OCI-LY7 (cell line): ENCODE data around the gene INSC. TPM values are rescaled to one million over a fixed set of nuclear protein-coding genes. Genes with fewer than 3 reads are reported as not detected.

Experiments
- BruUV-seq: library from RNA; stranded (reverse); fragments of 400-500 nt; replicated peaks from 2 replicates; lab custom pipeline; 2021; lab: Mats Ljungman, UMichigan
- CTCF ChIA-PET: fragments of 300-600 bp; sonication (Branson Sonifier 250); formaldehyde crosslinking; loops from one replicate; lab custom pipeline; 2022; ENCODE audit warnings: antibody characterized with exemption; ENCODE audit not compliant: unreplicated experiment; lab: Charles Lee
- POLR2A ChIA-PET: fragments of 300-600 bp; sonication (Branson Sonifier 250); formaldehyde crosslinking; loops from one replicate; lab custom pipeline; 2022; ENCODE audit warnings: antibody characterized with exemption; lab: Charles Lee
- DNase-seq: peaks from one replicate; pipeline ENCODE4 v3.0.0-alpha.2; 2015; ENCODE audit warnings: low spot score
- H2AFZ ChIP-seq: fragments of 200-600 bp; sonication (generic), shearing (Covaris generic); 2 replicates; pipeline ENCODE4 v1.6.1; 2014; ENCODE audit warnings: mild to moderate bottlenecking, antibody characterized with exemption, low read length, moderate library complexity
- H3K27ac ChIP-seq: fragments of 200-600 bp; sonication (generic); 2 replicates; pipeline ENCODE4 v1.5.1; 2014; ENCODE audit warnings: mixed run types, low read depth, mild to moderate bottlenecking, moderate library complexity, low read length, inconsistent platforms; ENCODE audit not compliant: poor library complexity, severe bottlenecking
- H3K36me3 ChIP-seq: fragments of 200-600 bp; sonication (generic); 2 replicates; pipeline ENCODE4 v1.6.1; 2014; ENCODE audit warnings: mild to moderate bottlenecking, antibody characterized with exemption, low read length, moderate library complexity, mixed read lengths; ENCODE audit not compliant: insufficient read depth
- H3K4me1 ChIP-seq: fragments of 200-600 bp; sonication (generic); 2 replicates; pipeline ENCODE4 v1.5.1; 2014; ENCODE audit warnings: mild to moderate bottlenecking, low read length; ENCODE audit not compliant: insufficient read depth, poor library complexity, severe bottlenecking
- H3K4me2 ChIP-seq: fragments of 200-600 bp; sonication (generic); 2 replicates; pipeline ENCODE4 v1.6.1; 2014; ENCODE audit warnings: mild to moderate bottlenecking, low read length
- H3K4me3 ChIP-seq: fragments of 200-600 bp; sonication (generic); 2 replicates; pipeline ENCODE4 v1.5.1; 2014; ENCODE audit warnings: mild to moderate bottlenecking, low read depth, low read length; ENCODE audit not compliant: poor library complexity, severe bottlenecking
- H3K79me2 ChIP-seq: fragments of 200-600 bp; sonication (generic); 2 replicates; pipeline ENCODE4 v1.6.1; 2016; ENCODE audit warnings: low read depth, mild to moderate bottlenecking, low read length, moderate library complexity, mixed read lengths; ENCODE audit not compliant: insufficient read depth
- H3K9me2 ChIP-seq: fragments of 200-600 bp; sonication (generic); 2 replicates; pipeline ENCODE4 v1.6.1; 2016; ENCODE audit warnings: mild to moderate bottlenecking, low read length, mixed read lengths; ENCODE audit not compliant: insufficient read depth
- H3K9me3 ChIP-seq: fragments of 200-600 bp; sonication (generic); 2 replicates; pipeline ENCODE4 v1.6.1; 2014; ENCODE audit warnings: mild to moderate bottlenecking, mixed run types, low read length, mixed read lengths
- H4K20me1 ChIP-seq: fragments of 200-600 bp; sonication (generic); 2 replicates; pipeline ENCODE4 v1.6.1; 2014; ENCODE audit warnings: mild to moderate bottlenecking, antibody characterized with exemption, low read length, moderate library complexity, mixed read lengths; ENCODE audit not compliant: insufficient read depth
- EZH2phosphoT487 ChIP-seq: fragments of 200-600 bp; sonication (generic); IDR thresholded peaks from 2 replicates; pipeline ENCODE4 v1.6.1; 2018; ENCODE audit warnings: low read depth, borderline replicate concordance, mild to moderate bottlenecking, mixed run types, antibody characterized with exemption, low read length, moderate library complexity, mixed read lengths
- intact Hi-C: fragments of 100-400 bp; cut with micrococcal nuclease; formaldehyde crosslinking; loops from one replicate; pipeline ENCODE4 v1.10.0; 2022; ENCODE audit not compliant: unreplicated experiment
- total RNA-seq, 2 experiments: library from RNA; depleted of rRNA in 1 of 2; stranded (reverse); fragments of >200 nt in 1 of 2; shearing (Covaris generic) in 1 of 2; gene quantifications; 2 replicates each; pipeline ENCODE4 v1.2.3, GENCODE V29; 2014 to 2022
- TF ChIP-seq, protein P1 (sequence below): fragments of 200-600 bp; sonication (generic); conservative IDR thresholded peaks from 2 replicates; pipeline ENCODE4 v1.5.1; 2014; ENCODE audit warnings: mild to moderate bottlenecking, antibody characterized with exemption, low read length, moderate library complexity, mixed read lengths

The INSC gene
- total RNA-seq, 2 experiments from 2014 or later: not detected

DNA sequence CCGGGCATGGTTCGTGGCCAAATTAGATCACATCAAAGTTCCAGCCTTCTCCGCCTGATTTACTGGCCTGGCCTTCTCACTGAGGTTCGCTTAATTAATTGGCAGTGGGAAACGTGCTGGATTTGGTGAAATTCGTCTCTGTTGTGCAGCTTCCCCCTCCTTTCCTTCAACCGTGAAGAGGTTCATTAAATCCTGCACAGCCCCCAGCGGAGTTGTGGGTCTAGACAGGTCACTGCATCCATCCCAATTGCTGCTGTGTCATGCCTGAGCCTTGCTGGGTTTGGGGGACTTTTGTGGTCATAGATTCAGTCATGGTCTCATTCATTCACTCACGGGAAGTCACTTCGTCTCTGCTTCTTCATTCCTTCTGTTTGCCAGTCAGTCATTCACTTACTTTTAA is 90.0 kb downstream of the INSC start:
- no peaks in the 10 kb centered on the region for H3K9me3 ChIP-seq
- no peak overlapping the region for H3K27ac ChIP-seq
- intact Hi-C loops: no loop called here
- DNase-seq: no peak
- H3K79me2 ChIP-seq: no peaks in the 10 kb centered on the region
- no peak overlapping the region for H2AFZ ChIP-seq
- ChIA-PET POLR2A (no interaction called here), CTCF (no interaction called here)
- no peak overlapping the region for H3K4me3 ChIP-seq
- no TSS peak for BruUV-seq
- no peak overlapping the region for H3K4me2 ChIP-seq
- no peaks in the 10 kb centered on the region for H3K36me3 ChIP-seq
- TF ChIP-seq, protein P1, sequence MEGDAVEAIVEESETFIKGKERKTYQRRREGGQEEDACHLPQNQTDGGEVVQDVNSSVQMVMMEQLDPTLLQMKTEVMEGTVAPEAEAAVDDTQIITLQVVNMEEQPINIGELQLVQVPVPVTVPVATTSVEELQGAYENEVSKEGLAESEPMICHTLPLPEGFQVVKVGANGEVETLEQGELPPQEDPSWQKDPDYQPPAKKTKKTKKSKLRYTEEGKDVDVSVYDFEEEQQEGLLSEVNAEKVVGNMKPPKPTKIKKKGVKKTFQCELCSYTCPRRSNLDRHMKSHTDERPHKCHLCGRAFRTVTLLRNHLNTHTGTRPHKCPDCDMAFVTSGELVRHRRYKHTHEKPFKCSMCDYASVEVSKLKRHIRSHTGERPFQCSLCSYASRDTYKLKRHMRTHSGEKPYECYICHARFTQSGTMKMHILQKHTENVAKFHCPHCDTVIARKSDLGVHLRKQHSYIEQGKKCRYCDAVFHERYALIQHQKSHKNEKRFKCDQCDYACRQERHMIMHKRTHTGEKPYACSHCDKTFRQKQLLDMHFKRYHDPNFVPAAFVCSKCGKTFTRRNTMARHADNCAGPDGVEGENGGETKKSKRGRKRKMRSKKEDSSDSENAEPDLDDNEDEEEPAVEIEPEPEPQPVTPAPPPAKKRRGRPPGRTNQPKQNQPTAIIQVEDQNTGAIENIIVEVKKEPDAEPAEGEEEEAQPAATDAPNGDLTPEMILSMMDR: no peak
- no peak for TF ChIP-seq EZH2phosphoT487
- H3K4me1 ChIP-seq: no peaks in the 10 kb centered on the region
- no peaks in the 10 kb centered on the region for H3K9me2 ChIP-seq
- H4K20me1 ChIP-seq: no peaks in the 10 kb centered on the region

DNA sequence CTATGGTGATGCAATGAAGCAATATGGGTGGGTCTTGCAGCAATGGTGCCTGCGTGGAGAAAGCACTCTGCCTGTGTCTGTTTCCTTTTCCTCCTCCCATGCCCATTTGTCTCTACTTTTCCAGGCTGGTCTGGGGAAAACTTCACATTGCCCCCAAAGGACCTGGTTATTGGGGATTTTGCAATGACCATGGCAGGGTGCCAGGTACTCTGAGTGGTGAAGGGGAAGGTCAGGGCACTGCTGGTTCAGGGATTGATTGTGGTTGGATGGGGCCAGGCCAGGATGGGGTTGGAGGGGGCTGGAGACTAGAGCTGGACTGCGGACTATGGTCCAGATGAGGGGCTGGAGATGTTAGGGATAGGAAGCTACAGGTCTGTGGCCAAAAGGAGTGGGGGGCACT is 92.1 kb downstream of the INSC start:
- H3K4me2 ChIP-seq: no peak overlapping the region
- no peaks in the 10 kb centered on the region for H3K4me1 ChIP-seq
- no peaks in the 10 kb centered on the region for H3K36me3 ChIP-seq
- intact Hi-C loops: no loop called here
- H3K79me2 ChIP-seq: no peaks in the 10 kb centered on the region
- no peaks in the 10 kb centered on the region for H3K9me2 ChIP-seq
- no peak overlapping the region for H3K27ac ChIP-seq
- TF ChIP-seq, protein P1: no peak
- no peak for TF ChIP-seq EZH2phosphoT487
- BruUV-seq: no TSS peak
- H4K20me1 ChIP-seq: no peaks in the 10 kb centered on the region
- POLR2A ChIA-PET: interaction anchor here (0.6 to 1.5 kb wide), 4 partner anchors 14 to 286 kb away, joined by 3 to 6 read pairs (median 3); no protein-coding TSS in a partner anchor
- H3K4me3 ChIP-seq: no peak overlapping the region
- CTCF ChIA-PET: no interaction called here
- no peak overlapping the region for H2AFZ ChIP-seq
- DNase-seq: no peak
- no peaks in the 10 kb centered on the region for H3K9me3 ChIP-seq

- H3K27ac ChIP-seq: no peak overlapping the region
- H3K9me2 ChIP-seq: no peaks in the 10 kb centered on the region
- no peaks in the 10 kb centered on the region for H3K36me3 ChIP-seq
- peak; percentile 74 for DNase-seq
- H2AFZ ChIP-seq: no peak overlapping the region
- H3K4me2 ChIP-seq: no peak overlapping the region
- ChIA-PET CTCF (interaction anchor here (2.6 kb wide), 1 partner anchor 108 kb away, joined by 6 read pairs; no protein-coding TSS in a partner anchor), POLR2A (interaction anchor here (0.6 to 1.4 kb wide), 3 partner anchors 94 to 109 kb away, joined by 3 to 6 read pairs (median 3); partner anchors contain the start of gene INSC)
- no peaks in the 10 kb centered on the region for H3K79me2 ChIP-seq
- intact Hi-C loops: loop anchor here (1.0 to 2.0 kb wide), 3 partner anchors 107 to 420 kb away; no protein-coding TSS in a partner anchor
- TF ChIP-seq EZH2phosphoT487: no peak
- TF ChIP-seq, protein P1: peak; percentile 87
- no peak overlapping the region for H3K4me3 ChIP-seq
- no peaks in the 10 kb centered on the region for H4K20me1 ChIP-seq
- BruUV-seq: no TSS peak
- H3K4me1 ChIP-seq: no peaks in the 10 kb centered on the region
- H3K9me3 ChIP-seq: no peaks in the 10 kb centered on the region
Observed at GRCh38 chr11:15208378-15209222, 93.9 kb downstream of the INSC start.
